H1 (cell line): ENCODE measurements around the gene PFKFB1. TPM values are rescaled to one million over a fixed set of nuclear protein-coding genes. Genes with fewer than 3 reads are reported as not detected.

Experiments
- CTCF ChIA-PET: fragments of 300-600 bp; sonication (Branson Sonifier 250); formaldehyde crosslinking; loops from one replicate; lab custom pipeline; 2021; ENCODE audit not compliant: partially characterized antibody; lab: Charles Lee
- POLR2A ChIA-PET: fragments of 300-600 bp; sonication (Branson Sonifier 250); formaldehyde crosslinking; loops from one replicate; lab custom pipeline; 2021; ENCODE audit warnings: inconsistent platforms; ENCODE audit not compliant: partially characterized antibody; lab: Charles Lee
- DNase-seq, 2 experiments: peaks; one replicate each; pipeline versions ENCODE4 v3.0.0 to v3.0.0-alpha.2; 2010 to 2022; ENCODE audit warnings: low spot score in 2 of 2, low read depth in 1 of 2, mixed read lengths in 1 of 2
- FAIRE-seq: peaks from 2 replicates; lab custom pipeline; 2011; peaks lifted over from hg19 to GRCh38; lab: Jason Lieb, UNC
- H2AFZ ChIP-seq: 2 replicates; pipeline ENCODE4 v1.8.1; 2012; ENCODE audit warnings: low read length, inconsistent platforms
- H2AK5ac ChIP-seq: 2 replicates; pipeline ENCODE4 v1.6.1; 2013; ENCODE audit warnings: low read depth, low read length
- H2BK120ac ChIP-seq: replicated peaks from 2 replicates; pipeline ENCODE3; 2013; ENCODE audit warnings: low read depth, low read length, inconsistent platforms
- H2BK12ac ChIP-seq: 2 replicates; pipeline ENCODE4 v1.6.1; 2013; ENCODE audit warnings: low read depth, low read length
- H2BK15ac ChIP-seq: 2 replicates; pipeline ENCODE4 v1.6.1; 2013; ENCODE audit warnings: low read length
- H2BK20ac ChIP-seq: 2 replicates; pipeline ENCODE4 v1.6.1; 2013; ENCODE audit warnings: low read length
- H2BK5ac ChIP-seq: 2 replicates; pipeline ENCODE4 v1.6.1; 2013; ENCODE audit warnings: low read depth, low read length
- H3K14ac ChIP-seq: 2 replicates; pipeline ENCODE4 v1.6.1; 2013; ENCODE audit warnings: inconsistent platforms; ENCODE audit not compliant: insufficient read length
- H3K18ac ChIP-seq: 2 replicates; pipeline ENCODE4 v1.6.1; 2013; ENCODE audit warnings: low read length; ENCODE audit errors: extremely low read depth
- H3K23ac ChIP-seq: 2 replicates; pipeline ENCODE4 v1.6.1; 2013; ENCODE audit warnings: inconsistent platforms; ENCODE audit not compliant: insufficient read length
- H3K23me2 ChIP-seq: 2 replicates; pipeline ENCODE4 v1.6.1; 2013; ENCODE audit warnings: low read depth, low read length
- H3K27ac ChIP-seq: 2 replicates; pipeline ENCODE4 v1.6.1; 2011; ENCODE audit warnings: low read depth, low read length, inconsistent platforms
- H3K27me3 ChIP-seq, 4 experiments: replicated peaks in 1 of 4; 1 replicate in 1 of 4; 2 replicates in 3 of 4; pipeline versions ENCODE4 v1.6.1 to v1.8.1; 2011 to 2013; ENCODE audit warnings: low read length in 3 of 4, mild to moderate bottlenecking in 3 of 4, inconsistent platforms in 2 of 4, mixed read lengths in 2 of 4, moderate library complexity in 1 of 4; ENCODE audit not compliant: control insufficient read depth in 3 of 4, insufficient read depth in 3 of 4; ENCODE audit errors: extremely low read depth in 1 of 4
- H3K36me3 ChIP-seq, 4 experiments: 2 replicates each; pipeline versions ENCODE4 v1.6.1 to v1.8.1; 2011 to 2013; ENCODE audit warnings: mild to moderate bottlenecking in 4 of 4, low read length in 3 of 4, moderate library complexity in 2 of 4, control low read depth in 1 of 4, inconsistent platforms in 1 of 4; ENCODE audit not compliant: insufficient read depth in 4 of 4, control insufficient read depth in 2 of 4
- H3K4ac ChIP-seq: replicated peaks from 2 replicates; pipeline ENCODE3; 2013; ENCODE audit warnings: low read length, low read depth, mixed read lengths, inconsistent platforms; ENCODE audit not compliant: insufficient read length
- H3K4me1 ChIP-seq, 4 experiments: replicated peaks in 1 of 4; 1 replicate in 1 of 4; 2 replicates in 3 of 4; pipeline versions ENCODE4 v1.6.1 to v1.8.1; 2011 to 2013; ENCODE audit warnings: low read length in 3 of 4, inconsistent platforms in 2 of 4, mixed read lengths in 1 of 4; ENCODE audit not compliant: insufficient read depth in 4 of 4, control insufficient read depth in 3 of 4
- H3K4me2 ChIP-seq, 2 experiments: 2 replicates each; pipeline versions ENCODE4 v1.6.1 to v1.8.1; 2011 to 2013; ENCODE audit warnings: low read depth in 2 of 2, low read length in 2 of 2, control low read depth in 1 of 2, inconsistent platforms in 1 of 2, mild to moderate bottlenecking in 1 of 2; ENCODE audit not compliant: insufficient read depth in 1 of 2
- H3K4me3 ChIP-seq, 4 experiments: fragments of 200-600, 300-600 bp in 1 of 4; sonication (generic), shearing (Covaris generic), sonication (Bioruptor Twin) in 1 of 4; 2 replicates each; pipeline versions ENCODE4 v1.5.1 to v1.8.1; 2011 to 2016; ENCODE audit warnings: low read length in 4 of 4, low read depth in 3 of 4, control low read depth in 2 of 4, inconsistent platforms in 2 of 4, mild to moderate bottlenecking in 2 of 4, mixed read lengths in 1 of 4, moderate library complexity in 1 of 4; ENCODE audit not compliant: insufficient read depth in 2 of 4; ENCODE audit errors: extremely low read depth in 1 of 4
- H3K56ac ChIP-seq: replicated peaks from 2 replicates; pipeline ENCODE3; 2013; ENCODE audit warnings: low read depth, mild to moderate bottlenecking, mixed read lengths, low read length, inconsistent platforms; ENCODE audit not compliant: insufficient read length
- H3K79me1 ChIP-seq: 2 replicates; pipeline ENCODE4 v1.6.1; 2013; ENCODE audit warnings: low read depth, low read length, control low read depth
- H3K79me2 ChIP-seq, 2 experiments: 2 replicates each; pipeline versions ENCODE4 v1.6.1 to v1.8.1; 2012 to 2013; ENCODE audit warnings: low read length in 2 of 2, mild to moderate bottlenecking in 2 of 2, inconsistent platforms in 1 of 2; ENCODE audit not compliant: insufficient read depth in 2 of 2, control insufficient read depth in 1 of 2
- H3K9ac ChIP-seq, 4 experiments: replicated peaks in 1 of 4; 1 replicate in 1 of 4; 2 replicates in 3 of 4; pipeline versions ENCODE4 v1.6.1 to v1.8.1; 2011 to 2013; ENCODE audit warnings: low read depth in 3 of 4, low read length in 3 of 4, control low read depth in 2 of 4, mild to moderate bottlenecking in 2 of 4, moderate library complexity in 2 of 4, inconsistent platforms in 1 of 4; ENCODE audit errors: extremely low read depth in 1 of 4
- H3K9me3 ChIP-seq, 2 experiments: 2 replicates each; pipeline versions ENCODE4 v1.6.1 to v1.8.1; 2012 to 2013; ENCODE audit warnings: mild to moderate bottlenecking in 2 of 2, moderate library complexity in 2 of 2, control low read depth in 1 of 2, inconsistent platforms in 1 of 2, low read depth in 1 of 2, low read length in 1 of 2, mixed read lengths in 1 of 2; ENCODE audit not compliant: insufficient read depth in 2 of 2
- H4K20me1 ChIP-seq, 2 experiments: replicated peaks in 1 of 2; 2 replicates each; pipeline versions ENCODE3 to v1.8.1; 2011 to 2013; ENCODE audit warnings: inconsistent platforms in 2 of 2, low read length in 2 of 2, mild to moderate bottlenecking in 1 of 2; ENCODE audit not compliant: insufficient read depth in 2 of 2, control insufficient read depth in 1 of 2
- H4K5ac ChIP-seq: 2 replicates; pipeline ENCODE4 v1.6.1; 2013; ENCODE audit warnings: low read length, low read depth, mixed read lengths, inconsistent platforms; ENCODE audit not compliant: insufficient read length
- H4K8ac ChIP-seq: 2 replicates; pipeline ENCODE4 v1.8.0; 2013; ENCODE audit warnings: mild to moderate bottlenecking, moderate library complexity, low read length, inconsistent platforms; ENCODE audit not compliant: insufficient read depth; ENCODE audit errors: extremely low read depth
- H4K91ac ChIP-seq: replicated peaks from 2 replicates; pipeline ENCODE3; 2013; ENCODE audit warnings: low read length, mixed read lengths, inconsistent platforms; ENCODE audit not compliant: insufficient read length
- ASH2L ChIP-seq: fragments of 200-600, 300-600 bp; sonication (generic); IDR thresholded peaks from one replicate; pipeline ENCODE4 v1.7.1; 2017; ENCODE audit warnings: low read length
- BACH1 ChIP-seq: IDR thresholded peaks from 2 replicates; pipeline ENCODE4 v1.6.1; 2012; ENCODE audit warnings: low read length, improper control_type of control experiment
- HDAC2 ChIP-seq, 2 experiments: fragments of 300-600 bp in 1 of 2; sonication (generic) in 1 of 2; IDR thresholded peaks; 2 replicates each; pipeline ENCODE4 v1.6.1; 2011 to 2012; ENCODE audit warnings: low read depth in 2 of 2, low read length in 2 of 2, mild to moderate bottlenecking in 2 of 2, moderate library complexity in 2 of 2, borderline replicate concordance in 1 of 2, inconsistent platforms in 1 of 2
- SAP30 ChIP-seq: fragments of 300-600 bp; sonication (generic); IDR thresholded peaks from 2 replicates; pipeline ENCODE4 v1.7.1; 2012; ENCODE audit warnings: low read length, moderate library complexity, mild to moderate bottlenecking, inconsistent platforms; ENCODE audit not compliant: insufficient read depth, insufficient replicate concordance
- SP2 ChIP-seq: IDR thresholded peaks from 2 replicates; pipeline ENCODE4 v1.6.1; 2012; ENCODE audit warnings: mild to moderate bottlenecking, low read length, inconsistent platforms
- TEAD4 ChIP-seq: IDR thresholded peaks from 2 replicates; pipeline ENCODE4 v1.6.1; 2012; ENCODE audit warnings: low read depth, low read length, inconsistent platforms, mixed read lengths
- polyA plus RNA-seq, 7 experiments: library from polyadenylated mRNA; depleted of rRNA in 3 of 7; stranded (reverse) in 5 of 7; unstranded in 2 of 7; fragments of >200 nt in 5 of 7; fragments of 200-250 nt in 2 of 7; gene quantifications; 1 replicate in 5 of 7; 2 replicates in 1 of 7; 4 replicates in 1 of 7; pipeline versions ENCODE4 v1.2.1 to v1.2.3, GENCODE V29; 2011 to 2013; ENCODE audit warnings: missing spikeins in 2 of 7, mixed read lengths in 2 of 7
- total RNA-seq: library from RNA; stranded (reverse); fragmentation: NEBNext Ultra II Directional; extraction: Animal tissue kit (Norgen Biotek cat#: 25700); gene quantifications from 2 replicates; pipeline ENCODE4 v1.2.1, GENCODE V29; 2021

Gene PFKFB1
- total and polyA plus RNA-seq, 2 of the 8 experiments (the other 6 are each of a cell fraction or from before 2014, with no cell fraction given), result 0.26 to 0.30 TPM

- no peaks in the 10 kb centered on the region; a peak in 1 of 4 replicates for H3K9me3 ChIP-seq
- H3K4me1 ChIP-seq, result no peaks in the 10 kb centered on the region
- H2BK120ac ChIP-seq, result no peak overlapping the region
- POLR2A ChIA-PET, result no interaction called here
- no peak overlapping the region for H4K8ac ChIP-seq
- CTCF ChIA-PET, result no interaction called here
- no peak overlapping the region for H2BK12ac ChIP-seq
- no peak overlapping the region for H2BK15ac ChIP-seq
- H3K4ac ChIP-seq, result no peak overlapping the region
- no peak overlapping the region for H3K56ac ChIP-seq
- H4K91ac ChIP-seq, result no peak overlapping the region
- DNase-seq (no peak), FAIRE-seq (no peak)
- H4K20me1 ChIP-seq, result no peaks in the 10 kb centered on the region
- no peak overlapping the region for H3K23ac ChIP-seq
- H3K79me2 ChIP-seq, result no peaks in the 10 kb centered on the region
- no peak overlapping the region for H3K4me2 ChIP-seq
- H2BK20ac ChIP-seq, result no peak overlapping the region
- H3K14ac ChIP-seq, result no peak overlapping the region
- no peak overlapping the region for H2AK5ac ChIP-seq
- H3K27ac ChIP-seq, result no peak overlapping the region
- H2BK5ac ChIP-seq, result no peak overlapping the region
- no peaks in the 10 kb centered on the region for H3K27me3 ChIP-seq
- no peak overlapping the region for H2AFZ ChIP-seq
- H3K36me3 ChIP-seq, result no peaks in the 10 kb centered on the region
- no peak overlapping the region for H4K5ac ChIP-seq
- no peak overlapping the region for H3K4me3 ChIP-seq
- TF ChIP-seq SP2, result no peak
- TF ChIP-seq SAP30, result no peak
- no peak for TF ChIP-seq ASH2L
- no peak for TF ChIP-seq HDAC2 (IDR thresholded peaks at IDR 0.05; ENCODE audit: borderline replicate concordance in 1 of 2, low read depth in 2 of 2, low read length in 2 of 2)
- TF ChIP-seq BACH1, result no peak
- TF ChIP-seq TEAD4, result no peak
- H3K18ac ChIP-seq, result no peak overlapping the region
- no peaks in the 10 kb centered on the region for H3K79me1 ChIP-seq
- no peaks in the 10 kb centered on the region for H3K23me2 ChIP-seq
- no peak overlapping the region for H3K9ac ChIP-seq
Observed at GRCh38 chrX:54978448-54978847, 15.5 kb downstream of the PFKFB1 start.
